Activated CD4-positive, alpha-beta T cell treated with anti-CD3 and anti-CD28 coated beads for 48 hours (primary cell): ENCODE data around the gene MAP2.
A peak's percentile ranks its signal among the peaks of the same experiment; 100 is the strongest.

ENCODE experiments used
- DNase-seq: peaks from one replicate; pipeline ENCODE4 v3.0.0-alpha.2; 2020

MAP2 gene

GRCh38 chr2:209424781-209425470, 1.1 kb downstream of the MAP2 start:
- DNase-seq, result no peak

GRCh38 chr2:209425471-209426071, 1.7 kb downstream of the MAP2 start:
- peak; percentile 7 for DNase-seq

DNA sequence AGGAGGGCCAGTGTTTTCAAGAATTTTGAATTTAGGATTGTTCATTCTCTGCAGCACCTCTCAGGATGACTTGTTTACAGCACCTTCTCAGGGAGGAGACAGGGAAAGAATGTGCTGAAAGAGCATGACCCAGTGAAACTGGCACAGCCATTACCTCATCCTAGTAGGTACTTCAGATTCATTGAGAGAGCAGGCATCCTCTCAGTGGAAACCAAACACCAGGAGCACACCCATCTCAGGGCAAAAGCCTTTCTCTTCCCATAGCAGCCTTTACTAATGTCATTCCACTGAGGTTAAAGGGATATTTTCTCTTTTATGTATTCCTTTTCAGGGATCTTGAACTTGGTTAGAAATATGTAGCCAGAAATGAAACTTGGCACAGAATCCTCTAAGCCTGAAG, 2.6 kb downstream of the MAP2 start:
- DNase-seq, result no peak

DNA sequence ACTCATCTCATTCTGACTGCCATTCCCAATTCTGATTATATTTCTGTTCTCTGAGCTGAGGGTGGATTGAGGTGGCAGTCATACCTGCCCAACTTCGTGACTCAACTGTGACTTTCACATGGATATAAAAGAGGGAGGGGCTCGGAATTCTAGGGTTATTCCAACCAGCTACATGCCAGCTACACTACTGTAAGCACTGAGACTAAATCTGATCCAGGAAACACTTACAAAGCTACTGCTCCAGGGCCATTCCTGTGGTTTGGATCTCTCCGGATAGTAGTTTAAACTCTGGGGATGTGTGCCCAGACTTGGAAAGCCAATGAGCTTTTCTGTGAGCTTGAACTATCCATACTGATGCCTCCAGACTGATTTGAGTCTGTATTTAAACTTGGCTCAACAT, 7.9 kb downstream of the MAP2 start:
- no peak for DNase-seq

DNA sequence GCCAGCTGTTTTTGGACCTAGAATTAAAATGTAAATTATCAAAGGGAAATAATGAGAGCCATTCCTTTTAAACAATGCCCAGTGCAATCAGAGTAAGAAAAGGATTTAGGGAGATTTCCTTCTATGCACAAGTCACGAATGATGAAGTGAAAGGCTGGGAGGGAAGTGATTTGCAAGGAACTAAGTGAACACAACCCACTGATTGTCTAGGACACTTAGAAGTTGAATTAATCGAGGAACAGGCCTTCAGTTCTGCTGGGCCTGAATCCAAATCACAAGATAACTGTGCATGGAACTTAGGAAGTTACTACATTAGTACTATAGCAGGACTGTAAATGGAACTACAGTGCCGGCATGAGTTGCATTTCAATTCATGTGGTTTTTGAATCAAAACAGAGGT, 17.7 kb downstream of the MAP2 start:
- no peak for DNase-seq

DNA sequence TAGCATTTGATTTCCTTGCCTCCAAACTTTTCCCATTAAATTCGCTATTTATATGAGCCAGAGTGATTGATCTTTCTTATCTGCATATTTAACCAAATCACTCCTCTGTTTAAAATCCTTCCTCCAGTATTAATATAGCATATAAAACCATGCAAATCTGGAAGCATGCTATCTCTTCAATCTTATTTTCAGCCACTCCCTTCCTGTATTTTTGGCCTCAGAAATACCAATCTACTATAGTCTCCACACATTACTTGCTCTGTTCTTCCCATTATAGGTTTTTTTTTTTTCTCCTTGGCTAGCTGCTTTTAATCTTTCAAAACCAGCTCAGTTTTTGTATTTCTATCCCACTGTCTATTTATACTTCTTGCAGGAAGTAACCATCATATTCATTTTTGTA, 19.1 kb downstream of the MAP2 start:
- DNase-seq, result no peak

DNA sequence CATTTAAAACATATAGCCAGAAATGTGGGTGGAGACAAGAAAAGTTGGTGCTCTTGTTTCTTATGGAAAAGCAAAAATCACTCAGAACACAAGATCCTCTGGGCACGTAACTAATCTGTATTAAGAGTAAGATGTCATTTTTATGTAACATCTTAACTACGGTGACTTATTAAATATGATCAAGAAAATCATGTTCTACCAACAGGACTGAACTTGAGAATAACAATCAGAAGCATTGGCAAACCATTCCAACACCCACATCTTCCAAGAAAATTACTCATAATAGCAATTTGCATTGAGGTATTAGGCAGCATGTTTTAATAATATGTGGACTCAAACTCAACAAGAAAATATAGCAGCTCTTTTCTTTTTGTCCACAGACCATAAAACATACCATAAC, 21.6 kb downstream of the MAP2 start:
- DNase-seq, result no peak

DNA sequence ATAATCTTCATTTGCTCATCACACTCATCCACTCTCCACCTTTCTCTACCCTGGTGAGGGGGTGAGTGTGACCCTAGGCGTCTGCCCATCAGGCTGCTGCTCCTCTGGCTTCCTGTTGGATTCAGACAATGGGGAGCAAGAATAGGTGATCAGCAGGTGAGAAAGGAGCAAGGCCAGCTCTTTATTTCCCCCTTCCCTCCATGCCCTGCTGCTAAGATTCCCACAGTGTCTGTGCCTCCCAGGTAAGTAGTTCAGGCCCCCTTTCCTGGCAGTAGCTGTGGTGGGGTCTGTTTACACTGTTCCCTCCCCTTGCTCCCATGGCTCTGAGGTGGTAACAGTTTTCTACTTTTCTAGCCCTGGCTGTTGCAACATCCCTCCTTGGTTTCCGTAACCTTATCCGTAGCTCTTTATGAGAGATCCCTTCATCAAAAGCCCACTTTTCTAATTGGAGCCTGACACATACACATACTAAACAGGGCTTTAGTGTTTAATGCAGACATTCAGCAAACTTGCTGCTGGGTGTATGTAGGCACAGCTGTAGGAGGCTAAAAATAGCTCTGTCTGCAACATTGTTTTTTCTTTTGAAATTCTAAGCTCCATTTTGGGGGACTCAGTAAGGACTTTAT, 27.5 kb downstream of the MAP2 start:
- DNase-seq, result no peak

GRCh38 chr2:209456489-209456888, 32.6 kb downstream of the MAP2 start:
- no peak for DNase-seq

DNA sequence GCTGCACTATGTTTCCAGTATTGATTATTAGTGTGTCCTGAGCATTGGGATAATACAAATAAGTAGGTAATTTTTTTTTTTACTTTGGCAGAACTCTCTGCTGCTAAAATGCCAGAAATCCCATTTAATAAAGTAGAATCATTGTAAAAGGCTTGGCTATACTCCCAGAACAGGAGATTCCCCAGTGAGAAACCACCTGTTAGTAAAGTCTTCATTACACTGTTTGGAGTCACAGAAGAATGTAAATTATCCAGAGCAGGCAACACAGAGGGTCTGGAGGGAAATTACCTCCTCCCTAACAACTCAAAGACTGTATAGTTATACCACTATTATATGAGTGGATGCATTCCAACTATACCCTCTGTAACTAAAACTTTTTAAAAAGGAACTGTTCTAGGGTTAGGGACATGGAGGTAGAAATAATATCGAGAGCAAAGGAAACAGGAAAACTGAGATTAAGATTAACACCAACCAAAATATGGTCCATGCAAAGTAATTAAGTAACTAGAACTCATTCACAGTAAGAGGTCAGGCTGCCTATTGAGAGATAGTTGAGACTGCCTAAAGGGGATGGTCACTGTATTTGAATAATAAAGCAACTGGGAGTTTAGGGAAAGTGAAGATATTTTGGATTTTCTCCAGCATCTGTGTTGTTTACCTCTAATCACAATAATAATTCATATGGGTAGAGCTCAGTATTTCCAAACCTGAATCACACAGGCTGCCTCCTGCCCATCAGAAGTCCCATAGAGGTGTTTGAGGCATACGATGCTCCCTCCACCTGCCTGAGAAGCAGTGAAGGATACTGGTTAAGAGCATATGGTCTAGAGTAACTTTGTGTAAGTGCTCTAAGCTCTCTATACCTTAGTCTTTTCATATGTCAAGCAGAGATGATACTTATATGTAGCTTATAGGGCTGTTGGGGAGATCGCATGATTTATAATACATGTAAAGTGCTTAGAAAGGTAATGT, 34.4 kb downstream of the MAP2 start:
- no peak for DNase-seq

DNA sequence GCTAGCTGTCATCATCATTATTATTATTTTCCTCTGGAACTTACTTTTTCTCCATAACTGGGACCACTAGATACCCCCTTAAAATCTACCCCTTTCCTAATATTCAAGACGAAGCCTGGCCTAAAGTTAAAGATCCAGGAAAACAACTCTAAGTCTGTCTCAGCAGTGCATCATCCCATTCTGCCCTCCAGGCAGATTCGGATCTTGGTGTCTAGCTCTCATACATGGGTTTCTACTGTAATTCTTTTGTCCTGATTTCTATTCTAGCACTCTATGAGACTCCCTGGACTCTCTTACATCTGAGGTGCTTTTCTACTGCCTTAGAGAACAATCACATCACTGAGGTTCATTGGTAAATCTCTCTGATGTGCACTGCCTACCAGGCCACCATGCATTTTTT, 35.5 kb downstream of the MAP2 start:
- no peak for DNase-seq

- DNase-seq, result no peak
These were observed 36.4 kb downstream of the MAP2 start for GRCh38 chr2:209460151-209460761.

DNA sequence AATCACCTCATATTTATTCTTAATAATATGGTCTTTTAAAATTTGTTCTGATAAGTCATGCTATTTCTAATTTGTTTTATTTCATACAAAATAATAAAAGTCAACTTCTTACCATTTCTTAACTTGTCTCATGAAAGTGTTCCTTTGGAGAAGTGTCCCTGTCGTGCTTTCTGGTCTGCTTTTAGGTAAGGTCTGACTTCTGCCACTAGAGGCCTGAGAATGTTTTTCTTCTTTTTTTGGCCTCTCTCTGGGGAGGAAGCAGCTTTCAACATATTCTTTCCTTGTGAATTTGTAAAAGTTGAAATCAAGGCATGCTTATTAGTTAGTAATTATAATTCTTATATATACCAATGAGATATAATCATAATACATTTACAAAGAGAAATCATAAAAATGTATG, 39.4 kb downstream of the MAP2 start:
- no peak for DNase-seq

GRCh38 chr2:209463835-209464234, 40.0 kb downstream of the MAP2 start:
- DNase-seq, result no peak

GRCh38 chr2:209468846-209469245, 45.0 kb downstream of the MAP2 start:
- DNase-seq, result no peak

GRCh38 chr2:209469481-209469880, 45.6 kb downstream of the MAP2 start:
- DNase-seq, result no peak

- DNase-seq, result no peak
These were observed 46.6 kb downstream of the MAP2 start for GRCh38 chr2:209470466-209470865.

DNA sequence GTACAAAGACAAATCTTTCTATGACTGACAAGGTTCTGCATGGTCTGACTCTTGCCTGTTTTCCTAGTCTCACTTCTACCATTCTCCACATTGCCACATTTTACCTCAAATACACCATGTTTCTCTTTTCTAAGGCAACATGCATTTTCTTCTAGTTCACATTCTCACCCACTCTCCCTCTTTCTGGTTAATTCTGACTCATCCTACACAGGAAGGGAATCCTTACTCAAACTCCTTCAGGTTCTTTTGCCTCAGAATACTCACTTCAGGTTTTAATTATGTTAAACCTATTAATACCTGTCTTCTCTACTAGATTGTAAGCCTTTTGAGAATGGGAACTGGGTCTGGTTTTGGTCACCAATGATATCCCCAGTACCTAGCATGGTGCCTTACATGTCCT, 47.2 kb downstream of the MAP2 start:
- DNase-seq, result no peak

DNA sequence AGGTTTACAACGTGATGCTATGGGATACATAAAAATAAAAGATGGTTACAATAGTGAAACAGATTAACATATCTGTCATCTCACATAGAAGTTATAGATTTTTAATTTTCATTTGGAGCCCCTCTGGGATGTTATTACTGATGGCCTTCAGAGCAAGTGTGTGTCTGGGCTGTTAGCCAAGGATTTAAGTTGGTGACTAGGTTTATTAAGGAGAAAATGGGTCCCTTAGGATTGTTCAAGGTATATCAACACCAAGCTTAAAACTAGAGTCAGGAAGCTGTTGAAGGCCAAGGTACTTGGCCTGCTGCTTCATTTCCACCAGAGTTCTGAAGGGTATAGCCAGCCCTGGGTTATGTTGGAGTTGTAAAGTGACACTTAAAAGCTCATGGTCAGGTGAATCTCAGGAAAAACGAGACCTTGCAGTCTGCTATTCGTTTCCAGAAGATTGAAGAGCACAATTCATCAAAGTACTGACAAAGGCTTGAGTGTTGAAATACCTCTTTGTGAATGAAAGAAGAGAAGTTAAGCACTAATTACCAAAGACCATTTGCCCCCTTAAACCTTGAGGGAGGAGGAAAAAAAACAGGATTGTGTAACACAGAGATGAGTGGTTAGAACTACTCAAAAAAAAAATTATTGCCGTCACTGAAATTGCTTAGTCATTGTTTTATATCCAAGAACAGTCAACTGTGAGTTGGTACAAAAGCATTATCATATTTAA, 48.4 kb downstream of the MAP2 start:
- DNase-seq, result no peak

GRCh38 chr2:209472871-209473270, 49.0 kb downstream of the MAP2 start:
- no peak for DNase-seq

GRCh38 chr2:209473930-209474419, 50.1 kb downstream of the MAP2 start:
- no peak for DNase-seq

DNA sequence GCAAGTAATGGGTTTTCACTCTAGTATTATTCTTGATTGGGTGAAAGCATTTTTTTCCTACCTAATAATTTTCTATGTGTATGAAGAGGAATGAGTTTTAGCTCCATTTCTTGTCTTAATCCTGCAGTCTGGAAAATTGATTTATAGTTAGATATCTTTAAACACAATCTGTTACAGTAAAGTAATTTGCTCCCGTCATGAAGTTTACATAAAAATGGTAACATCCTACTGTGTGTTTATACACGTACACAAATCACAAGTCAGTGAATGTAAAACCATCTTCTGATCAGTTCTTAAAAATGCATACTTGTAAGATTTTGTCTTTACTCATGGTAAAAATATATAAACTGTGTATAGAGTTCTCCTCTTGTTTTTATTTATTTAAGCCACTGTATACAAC, 51.1 kb downstream of the MAP2 start:
- DNase-seq, result no peak
